HG03103 (cell line): ENCODE results near the gene OPCML.

Experiments
- ATAC-seq: cut with Tn5 transposase; IDR thresholded peaks from one replicate; pipeline ENCODE4 v1.9.1; 2021; ENCODE audit warnings: low read depth; ENCODE audit not compliant: unreplicated experiment

Gene OPCML

DNA sequence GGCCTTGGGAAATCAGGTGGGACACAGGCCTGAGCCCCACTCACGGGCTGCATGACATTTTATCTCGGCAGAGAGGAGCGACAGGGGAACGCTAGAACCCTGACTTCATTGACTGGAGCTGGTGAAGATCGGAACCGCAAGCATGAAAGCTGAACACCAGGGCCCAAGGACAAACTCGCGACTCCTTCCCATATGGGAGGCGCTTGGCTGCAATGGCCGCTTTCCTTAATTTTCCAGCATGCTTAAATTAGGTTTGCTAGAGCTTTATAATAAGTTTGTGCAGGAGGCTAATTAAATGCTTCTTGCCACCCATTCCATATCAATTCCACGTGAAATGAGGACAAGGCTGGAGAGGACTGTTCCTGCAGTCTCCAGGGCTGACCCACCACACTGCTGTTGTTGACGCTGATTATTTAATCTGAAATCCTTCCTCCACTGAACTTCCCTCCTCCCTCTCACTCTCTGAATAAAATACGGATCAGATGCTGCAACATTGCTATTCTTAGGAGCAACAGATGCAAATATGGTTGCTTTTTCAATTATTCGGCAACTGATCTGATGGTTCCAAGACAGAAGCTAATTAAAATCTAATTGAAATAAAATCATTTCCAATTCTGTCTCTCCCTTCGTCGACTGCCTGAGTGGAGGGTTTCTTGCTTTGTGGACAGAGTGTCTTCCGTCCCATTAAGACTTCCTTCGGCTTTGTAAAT, 692.9 kb downstream of the OPCML start:
- ATAC-seq = no peak

- no peak for ATAC-seq
Measured at GRCh38 chr11:132838627-132839026, 693.7 kb downstream of the OPCML start.

DNA sequence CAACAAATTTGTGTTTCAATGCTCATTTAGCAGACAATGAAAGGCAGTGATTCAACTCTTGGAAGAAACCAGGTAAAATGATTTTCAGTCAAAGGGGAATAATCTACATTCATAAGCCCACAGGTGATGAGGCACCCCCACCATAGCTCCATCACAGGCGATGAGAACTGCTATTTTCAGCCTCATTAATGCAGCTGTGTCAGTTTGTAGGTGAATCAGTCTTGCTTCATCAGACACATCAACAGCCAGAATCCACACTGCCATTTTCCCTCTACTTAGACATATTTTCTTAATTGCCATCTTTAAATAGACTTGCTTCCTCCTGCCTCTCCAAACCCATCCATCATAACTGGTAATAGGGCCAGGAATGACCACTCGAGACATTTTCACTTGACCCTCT, 701.0 kb downstream of the OPCML start:
- ATAC-seq = no peak

DNA sequence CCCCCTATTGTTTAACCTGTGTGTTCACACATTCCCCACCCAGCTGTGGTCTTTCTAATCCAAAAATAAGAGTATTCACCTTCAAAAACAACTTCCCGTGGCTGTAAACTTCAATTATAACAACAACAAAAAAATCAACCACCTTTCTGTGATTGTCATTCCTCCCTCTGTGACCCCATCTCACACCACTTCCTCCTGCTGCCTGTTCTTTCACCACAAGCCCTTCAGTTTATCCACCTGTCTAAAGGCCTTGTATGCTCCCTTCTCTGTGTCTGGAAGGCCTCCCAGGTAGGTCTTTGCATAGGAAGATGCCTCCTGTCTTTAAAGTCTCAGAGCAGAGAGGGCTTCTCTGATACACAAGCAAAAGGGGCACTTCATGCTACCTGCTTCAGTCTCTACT, 707.7 kb downstream of the OPCML start:
- ATAC-seq = no peak

DNA sequence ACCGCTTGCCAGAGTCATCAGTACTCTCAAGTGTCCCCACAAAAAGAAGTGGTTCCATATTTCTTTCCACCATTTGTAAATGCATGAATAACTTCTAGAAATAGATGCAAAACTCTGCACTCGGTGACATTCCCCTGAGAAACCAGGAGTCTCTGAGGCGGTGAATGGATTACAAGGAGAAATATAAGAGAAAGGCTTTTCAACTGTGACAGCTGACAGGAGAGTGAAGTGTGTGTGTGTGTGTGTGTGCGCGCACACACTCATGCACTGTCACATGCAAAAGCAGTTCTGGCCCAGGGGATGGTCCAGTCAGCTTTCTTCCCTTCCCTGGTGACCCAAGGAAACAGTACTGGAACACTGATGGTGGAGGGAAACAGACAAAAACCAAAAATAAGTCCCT, 710.0 kb downstream of the OPCML start:
- no peak for ATAC-seq

GRCh38 chr11:132821499-132821898, 710.8 kb downstream of the OPCML start:
- no peak for ATAC-seq

DNA sequence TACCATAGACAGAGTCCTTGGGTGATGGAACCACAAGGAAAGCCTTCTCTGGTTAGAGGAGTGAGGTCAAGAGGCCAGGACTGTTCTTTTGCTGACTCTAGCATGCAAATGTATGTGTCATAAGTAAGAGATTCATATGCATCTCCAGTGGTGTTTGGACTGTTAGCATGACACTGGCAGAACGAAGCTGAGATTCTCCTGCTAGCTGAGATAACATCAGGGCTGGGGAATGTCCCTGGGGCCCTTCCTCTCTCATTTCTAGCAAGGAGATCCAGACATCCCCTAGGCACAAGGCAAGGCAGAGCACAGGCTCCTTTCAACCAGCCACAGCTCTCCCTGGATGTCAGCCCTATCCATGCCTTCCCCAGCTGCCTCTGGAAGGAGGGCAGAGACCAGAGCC, 711.3 kb downstream of the OPCML start:
- ATAC-seq = no peak

GRCh38 chr11:132818951-132819350, 713.4 kb downstream of the OPCML start:
- ATAC-seq = no peak

DNA sequence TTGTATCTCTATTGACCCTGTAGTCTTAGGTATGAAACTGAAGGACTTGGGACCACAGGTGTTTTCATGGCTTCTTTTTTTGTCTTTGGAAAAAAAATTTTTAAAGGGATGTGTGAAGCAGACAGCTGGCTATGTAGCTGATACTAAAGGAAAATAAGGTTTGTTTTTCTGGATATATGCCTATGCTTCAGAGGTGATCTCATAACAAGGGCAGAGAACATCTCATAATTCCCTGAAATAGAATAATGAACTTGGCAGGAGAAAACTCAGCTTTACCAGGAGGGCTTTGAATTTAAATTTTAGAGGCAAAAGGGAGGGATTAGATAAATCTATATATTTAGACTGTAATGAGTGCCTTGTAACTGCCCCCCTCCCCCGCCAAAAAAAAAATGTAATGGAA, 714.9 kb downstream of the OPCML start:
- no peak for ATAC-seq

DNA sequence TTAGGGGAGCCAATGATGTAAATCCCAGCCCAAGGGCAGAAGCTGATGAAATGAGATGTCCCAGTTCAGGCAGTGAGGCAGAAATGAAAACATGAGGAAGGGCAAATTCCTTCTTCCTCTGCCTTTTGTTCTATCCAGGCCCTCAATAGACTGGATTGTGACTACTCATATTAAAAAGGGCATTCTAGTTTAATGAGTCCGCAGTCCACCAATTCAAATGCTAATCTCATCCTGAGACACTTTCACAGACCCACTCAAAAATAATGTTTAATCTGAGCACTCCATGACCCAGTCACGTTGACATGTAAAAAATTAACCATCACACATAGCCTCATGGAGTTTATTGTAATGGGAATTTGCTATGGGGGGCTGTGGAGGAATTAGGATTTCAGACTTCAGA, 717.9 kb downstream of the OPCML start:
- ATAC-seq = no peak

DNA sequence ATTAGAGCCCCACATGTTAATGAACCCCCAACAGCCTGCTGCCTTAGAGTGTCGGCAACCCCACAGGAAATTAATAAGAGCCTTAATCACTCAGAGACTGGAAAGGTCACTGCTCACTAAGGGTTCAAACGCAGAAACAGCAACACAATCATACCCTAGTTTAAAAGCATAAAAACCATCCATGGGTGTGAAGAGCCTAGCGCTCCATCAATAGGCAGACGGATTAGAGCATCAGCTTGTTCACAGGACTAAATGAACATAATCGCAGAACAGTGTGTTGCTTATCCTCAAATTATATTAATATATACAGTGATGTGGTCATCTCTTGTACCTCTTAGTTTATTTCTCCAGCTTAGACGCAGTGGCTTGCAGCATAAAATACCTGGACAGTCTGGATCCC, 720.7 kb downstream of the OPCML start:
- no peak for ATAC-seq

- ATAC-seq = no peak
Measured at GRCh38 chr11:132809070-132809469, 723.2 kb downstream of the OPCML start.

GRCh38 chr11:132804258-132804657, 728.0 kb downstream of the OPCML start:
- ATAC-seq = no peak

DNA sequence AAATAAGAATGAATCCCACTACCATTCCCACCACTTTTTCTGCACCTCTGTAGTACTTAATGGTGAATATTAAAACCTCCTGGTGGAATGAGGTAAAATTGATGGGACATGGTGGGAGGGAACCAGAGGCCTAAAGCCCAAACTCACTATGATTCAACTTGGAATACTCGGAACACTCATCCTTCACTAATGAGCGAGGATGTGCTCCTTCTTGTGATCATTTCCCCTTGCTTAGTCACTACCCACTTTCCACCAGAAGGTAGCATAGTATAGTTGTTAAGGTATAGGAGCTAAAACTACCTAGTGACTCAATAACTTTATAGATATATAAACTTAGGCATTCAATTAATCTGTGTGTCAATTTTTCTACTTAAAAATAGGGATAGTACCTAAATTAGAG, 728.9 kb downstream of the OPCML start:
- ATAC-seq = no peak

- ATAC-seq = no peak
Measured at GRCh38 chr11:132802947-132803346, 729.4 kb downstream of the OPCML start.

DNA sequence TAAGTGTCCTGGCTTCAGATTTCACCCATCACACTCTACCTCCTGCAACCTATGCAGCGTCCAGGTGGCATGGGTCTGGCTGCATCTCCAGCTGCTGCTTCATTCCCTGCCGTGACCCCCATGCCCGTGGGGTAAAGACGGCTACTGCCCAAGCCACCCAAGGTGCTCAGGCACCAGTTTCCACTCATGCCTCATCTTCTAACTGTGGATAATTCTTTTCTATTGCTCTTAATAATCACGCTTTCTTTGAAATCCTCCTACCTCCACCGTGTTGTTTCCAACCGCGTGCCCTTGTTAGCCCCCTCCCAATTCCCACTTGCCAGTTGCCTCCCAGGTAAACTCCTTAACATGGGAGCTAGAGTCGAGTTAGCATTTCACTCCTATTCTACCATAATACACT, 738.5 kb downstream of the OPCML start:
- ATAC-seq = no peak

GRCh38 chr11:132792341-132793140, 739.8 kb downstream of the OPCML start:
- no peak for ATAC-seq

GRCh38 chr11:132790971-132791370, 741.3 kb downstream of the OPCML start:
- ATAC-seq = no peak

DNA sequence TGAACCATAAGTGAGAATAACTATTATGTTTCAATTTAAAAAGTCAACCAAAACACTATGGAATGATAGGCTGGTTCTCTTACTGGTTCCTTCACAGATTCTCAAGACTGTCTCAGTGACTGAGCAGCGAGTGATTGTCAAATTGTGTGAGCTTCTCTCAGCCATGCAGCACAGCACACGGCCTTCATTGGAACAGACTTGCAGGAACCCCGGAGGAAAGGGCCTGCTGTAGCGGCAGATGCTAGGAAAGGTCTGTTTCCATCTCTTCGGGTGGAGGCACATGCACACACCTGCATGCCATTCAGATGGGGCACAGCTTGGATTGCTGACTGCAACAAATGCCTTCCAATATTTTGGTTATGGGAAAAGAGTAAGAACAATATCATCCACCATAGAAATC, 741.8 kb downstream of the OPCML start:
- no peak for ATAC-seq

DNA sequence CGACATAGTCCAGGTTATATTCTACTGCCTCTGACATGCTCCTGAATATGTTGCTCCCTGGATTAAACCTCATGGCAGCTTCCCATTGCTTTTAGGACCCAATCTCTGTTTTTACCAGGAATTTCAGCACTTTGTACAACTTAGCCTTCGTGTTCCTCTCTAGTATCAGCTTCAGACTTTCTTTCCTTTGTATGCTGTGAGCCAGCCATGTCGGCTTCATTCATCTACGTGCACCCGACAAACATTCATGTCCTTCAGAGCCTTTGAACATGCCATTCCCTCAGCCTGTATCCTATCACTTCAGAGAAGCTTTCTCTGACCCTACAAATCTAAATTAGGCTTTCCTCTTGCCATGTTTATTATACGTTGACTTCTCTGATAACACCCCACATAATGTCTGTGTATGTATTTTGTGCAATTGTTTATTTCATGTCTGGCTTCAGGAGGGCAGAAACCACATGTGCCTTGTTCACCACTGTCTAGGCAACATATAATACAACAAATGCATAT, 743.4 kb downstream of the OPCML start:
- no peak for ATAC-seq

DNA sequence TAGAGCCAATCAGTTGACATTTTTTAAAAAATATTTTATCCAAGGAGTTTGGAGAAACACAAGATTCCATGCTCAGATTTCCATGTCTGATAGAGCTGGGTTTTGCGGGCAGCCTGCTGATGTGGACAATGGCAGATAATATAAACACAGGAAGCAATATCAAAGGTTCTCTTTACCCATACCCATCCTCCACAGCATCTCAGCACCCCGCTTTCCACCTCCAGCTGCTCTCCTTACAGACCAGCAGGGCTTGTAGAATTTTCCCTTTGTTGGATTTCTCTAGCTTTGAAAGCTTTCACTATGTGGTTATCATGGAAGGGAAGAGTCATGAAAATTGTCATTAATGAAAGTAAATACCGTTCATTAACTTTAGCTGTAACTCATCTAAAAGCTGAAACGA, 746.4 kb downstream of the OPCML start:
- ATAC-seq = no peak

DNA sequence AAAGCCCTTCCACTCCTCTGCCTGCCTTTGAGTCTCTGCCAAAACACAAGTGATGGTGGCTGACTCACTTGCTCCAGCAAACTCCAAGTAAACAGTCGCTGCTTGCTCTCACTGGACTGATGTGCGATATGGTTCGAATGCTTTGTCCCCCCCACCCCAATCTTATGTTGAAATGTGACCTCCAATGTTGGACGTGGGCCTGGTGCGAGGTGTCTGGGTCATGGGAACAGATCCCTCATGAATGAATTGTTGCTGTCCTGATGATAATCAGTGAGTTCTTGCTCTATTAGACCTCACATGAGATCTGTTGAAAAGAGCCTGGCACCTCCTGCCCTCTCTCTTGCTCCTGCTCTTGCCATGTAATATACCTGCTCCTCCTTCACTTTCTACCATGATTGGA, 747.9 kb downstream of the OPCML start:
- no peak for ATAC-seq
